H9 (cell line): Measurements from ENCODE around the gene LRP8. TPM values are rescaled to one million over a fixed set of nuclear protein-coding genes. Genes with fewer than 3 reads are reported as not detected.

Experiments
- DNase-seq: peaks from one replicate; pipeline ENCODE4 v3.0.0-alpha.2; 2017
- H2AFZ ChIP-seq: one replicate; pipeline ENCODE4 v1.6.1; 2013; ENCODE audit warnings: mild to moderate bottlenecking, low read length, control low read depth, moderate library complexity
- H2AK5ac ChIP-seq: 2 replicates; pipeline ENCODE4 v1.6.1; 2013; ENCODE audit warnings: low read length, control low read depth, mixed read lengths; ENCODE audit not compliant: insufficient read length
- H2BK120ac ChIP-seq: one replicate; pipeline ENCODE4 v1.6.1; 2013; ENCODE audit warnings: low read depth, mild to moderate bottlenecking, low read length, control low read depth, inconsistent platforms; ENCODE audit not compliant: poor library complexity, severe bottlenecking
- H2BK12ac ChIP-seq: 2 replicates; pipeline ENCODE4 v1.6.1; 2013; ENCODE audit warnings: low read length, control low read depth, mixed read lengths, low read depth; ENCODE audit not compliant: insufficient read length
- H2BK15ac ChIP-seq: 2 replicates; pipeline ENCODE4 v1.6.1; 2013; ENCODE audit warnings: low read depth, low read length, control low read depth
- H2BK20ac ChIP-seq: one replicate; pipeline ENCODE4 v1.6.1; 2013; ENCODE audit warnings: low read depth, mild to moderate bottlenecking, low read length, control low read depth, inconsistent platforms; ENCODE audit not compliant: poor library complexity, severe bottlenecking
- H2BK5ac ChIP-seq: 2 replicates; pipeline ENCODE4 v1.6.1; 2013; ENCODE audit warnings: low read length, control low read depth, mixed read lengths; ENCODE audit not compliant: insufficient read length
- H3K14ac ChIP-seq: 2 replicates; pipeline ENCODE4 v1.6.1; 2013; ENCODE audit warnings: low read length, control low read depth; ENCODE audit not compliant: insufficient read depth
- H3K18ac ChIP-seq: 2 replicates; pipeline ENCODE4 v1.6.1; 2013; ENCODE audit warnings: low read depth, mild to moderate bottlenecking, mixed read lengths, low read length, control low read depth; ENCODE audit not compliant: insufficient read length
- H3K23ac ChIP-seq: 2 replicates; pipeline ENCODE4 v1.6.1; 2013; ENCODE audit warnings: low read length, control low read depth, mixed read lengths, low read depth; ENCODE audit not compliant: insufficient read length
- H3K23me2 ChIP-seq: 2 replicates; pipeline ENCODE4 v1.6.1; 2013; ENCODE audit warnings: low read depth, mild to moderate bottlenecking, mixed read lengths, low read length, control low read depth; ENCODE audit not compliant: insufficient read length, poor library complexity, severe bottlenecking
- H3K27ac ChIP-seq: 2 replicates; pipeline ENCODE4 v1.5.1; 2013; ENCODE audit warnings: low read length, control low read depth, mixed read lengths, low read depth; ENCODE audit not compliant: insufficient read length
- H3K27me3 ChIP-seq: 2 replicates; pipeline ENCODE4 v1.6.1; 2013; ENCODE audit warnings: low read length, control low read depth, inconsistent platforms; ENCODE audit not compliant: insufficient read depth
- H3K4ac ChIP-seq: 2 replicates; pipeline ENCODE4 v1.6.1; 2013; ENCODE audit warnings: low read depth, mild to moderate bottlenecking, control low read depth, inconsistent platforms, low read length, moderate library complexity
- H3K4me1 ChIP-seq: 2 replicates; pipeline ENCODE4 v1.6.1; 2013; ENCODE audit warnings: low read length, control low read depth, inconsistent platforms; ENCODE audit not compliant: insufficient read depth
- H3K4me2 ChIP-seq: 2 replicates; pipeline ENCODE4 v1.6.1; 2013; ENCODE audit warnings: low read length, control low read depth, mixed read lengths; ENCODE audit not compliant: insufficient read length, insufficient read depth
- H3K56ac ChIP-seq: 2 replicates; pipeline ENCODE4 v1.6.1; 2013; ENCODE audit warnings: low read depth, mild to moderate bottlenecking, mixed read lengths, low read length, control low read depth; ENCODE audit not compliant: insufficient read length
- H3K79me1 ChIP-seq: 2 replicates; pipeline ENCODE4 v1.6.1; 2013; ENCODE audit warnings: low read depth, mild to moderate bottlenecking, moderate library complexity, low read length, control low read depth, inconsistent platforms; ENCODE audit not compliant: insufficient read depth, poor library complexity, severe bottlenecking
- H3K79me2 ChIP-seq: 2 replicates; pipeline ENCODE4 v1.6.1; 2013; ENCODE audit warnings: low read length, control low read depth, inconsistent platforms; ENCODE audit not compliant: insufficient read depth
- H3K9ac ChIP-seq: 2 replicates; pipeline ENCODE4 v1.6.1; 2013; ENCODE audit warnings: low read length, control low read depth, mixed read lengths; ENCODE audit not compliant: insufficient read length; ENCODE audit errors: extremely low read depth
- H3K9me3 ChIP-seq: one replicate; pipeline ENCODE4 v1.6.1; 2013; ENCODE audit warnings: low read depth, low read length, inconsistent platforms; ENCODE audit not compliant: control insufficient read depth
- H3T11ph ChIP-seq: one replicate; pipeline ENCODE4 v1.6.1; 2013; ENCODE audit warnings: mild to moderate bottlenecking, low read length, control low read depth, inconsistent platforms
- H4K20me1 ChIP-seq: one replicate; pipeline ENCODE4 v1.6.1; 2013; ENCODE audit not compliant: control insufficient read depth, insufficient read length, insufficient read depth
- H4K5ac ChIP-seq: 2 replicates; pipeline ENCODE4 v1.6.1; 2013; ENCODE audit warnings: low read depth, mild to moderate bottlenecking, mixed read lengths, low read length, control low read depth; ENCODE audit not compliant: insufficient read length
- H4K8ac ChIP-seq: replicated peaks from 2 replicates; pipeline ENCODE4 v1.6.1; 2013; ENCODE audit warnings: low read length, control low read depth, mixed read lengths, low read depth; ENCODE audit not compliant: insufficient read length
- H4K91ac ChIP-seq: 2 replicates; pipeline ENCODE4 v1.6.1; 2013; ENCODE audit warnings: low read depth, mild to moderate bottlenecking, moderate library complexity, mixed read lengths, low read length, control low read depth; ENCODE audit not compliant: insufficient read length
- H3K27ac Mint-ChIP-seq, 3 experiments: 2 replicates in 2 of 3; 3 replicates in 1 of 3; pipeline ENCODE4 v1.8.0; 2020 to 2021; ENCODE audit warnings: mixed read lengths in 3 of 3, mild to moderate bottlenecking in 1 of 3, moderate library complexity in 1 of 3
- H3K27me3 Mint-ChIP-seq: 2 replicates; pipeline ENCODE4 v1.8.0; 2021; ENCODE audit warnings: low read depth, mild to moderate bottlenecking, moderate library complexity, mixed read lengths
- H3K36me3 Mint-ChIP-seq, 3 experiments: 2 replicates in 2 of 3; 3 replicates in 1 of 3; pipeline ENCODE4 v1.8.0; 2020 to 2021; ENCODE audit warnings: low read depth in 3 of 3, mixed read lengths in 3 of 3; ENCODE audit not compliant: insufficient read depth in 1 of 3
- H3K4me1 Mint-ChIP-seq, 2 experiments: 2 replicates each; pipeline ENCODE4 v1.8.0; 2020; ENCODE audit warnings: mixed read lengths in 2 of 2
- H3K4me3 Mint-ChIP-seq, 2 experiments: 2 replicates in 1 of 2; 3 replicates in 1 of 2; pipeline ENCODE4 v1.8.0; 2020 to 2021; ENCODE audit warnings: mild to moderate bottlenecking in 2 of 2, mixed read lengths in 2 of 2, moderate library complexity in 1 of 2
- H3K9me3 Mint-ChIP-seq, 2 experiments: 2 replicates in 1 of 2; 3 replicates in 1 of 2; pipeline ENCODE4 v1.8.0; 2020; ENCODE audit warnings: mild to moderate bottlenecking in 2 of 2, mixed read lengths in 2 of 2, moderate library complexity in 1 of 2
- WGBS: extraction: QIAGEN DNeasy Blood & Tissue Kit; methylation state at CpG from one replicate; pipeline ENCODE4 v1.1.7; 2013; ENCODE audit warnings: missing lambda C conversion rate, low lambda C conversion rate, mixed read lengths; ENCODE audit not compliant: insufficient read length; ENCODE audit errors: extremely low coverage; 5-methylcytosine and 5-hydroxymethylcytosine counted together
- total RNA-seq: library from RNA; stranded (reverse); gene quantifications from 2 replicates; pipeline ENCODE4 v1.2.1, GENCODE V29; 2021
- TF ChIP-seq, protein P1 (sequence below): fragments of 200-600 bp; sonication (generic); conservative IDR thresholded peaks from 3 replicates; pipeline ENCODE4 v1.8.0; 2021; ENCODE audit warnings: antibody characterized with exemption, mild to moderate bottlenecking

The LRP8 gene
- total RNA-seq, 1 experiment from 2014 or later = 78.6 TPM

DNA sequence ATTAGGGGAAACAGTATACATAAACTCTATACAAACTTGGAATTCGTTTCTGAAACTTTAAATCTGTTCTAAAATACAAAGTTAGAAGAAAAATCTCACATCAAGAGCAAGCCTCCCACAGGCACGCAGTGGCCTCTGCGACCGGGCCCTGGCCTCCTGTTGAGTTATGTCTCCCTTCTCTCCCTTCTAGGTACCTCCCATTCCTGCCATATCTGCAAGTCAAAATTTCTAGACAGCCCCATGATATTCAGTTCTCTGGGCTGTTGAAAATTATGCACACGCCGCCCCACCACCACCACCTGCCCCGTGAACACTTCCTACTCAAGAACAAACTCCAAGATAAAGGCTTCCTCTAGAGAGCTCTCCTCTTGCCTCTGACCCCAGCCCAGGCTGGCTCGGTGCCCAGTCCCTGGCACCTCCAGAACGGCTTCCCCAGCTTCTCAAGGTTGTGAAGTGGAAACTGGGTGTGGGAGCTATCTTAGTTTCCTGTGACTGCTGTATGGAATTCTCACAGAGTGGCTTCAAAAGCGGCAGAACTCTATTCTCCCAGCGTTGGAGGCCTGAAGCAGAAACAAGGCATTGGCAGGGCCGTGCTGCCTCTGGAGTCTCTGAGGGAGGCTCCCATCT, 37.7 kb upstream of the LRP8 start:
- no peak overlapping the region for H2BK5ac ChIP-seq
- no peak overlapping the region for H3K4ac ChIP-seq
- H3K9ac ChIP-seq = no peak overlapping the region
- H3K9me3 ChIP-seq = no peaks in the 10 kb centered on the region
- H3T11ph ChIP-seq = no peak overlapping the region
- H3K4me1 ChIP-seq = no peaks in the 10 kb centered on the region
- no peak overlapping the region for H3K23ac ChIP-seq
- H3K36me3 Mint-ChIP-seq = no peaks in the 10 kb centered on the region
- H2BK120ac ChIP-seq = no peak overlapping the region
- no peak overlapping the region for H3K18ac ChIP-seq
- no peaks in the 10 kb centered on the region for H4K20me1 ChIP-seq
- H3K79me1 ChIP-seq = no peaks in the 10 kb centered on the region
- H2AFZ ChIP-seq = no peak overlapping the region
- H3K27me3 ChIP-seq = no peaks in the 10 kb centered on the region
- no peak overlapping the region for H2BK15ac ChIP-seq
- TF ChIP-seq, protein P1, sequence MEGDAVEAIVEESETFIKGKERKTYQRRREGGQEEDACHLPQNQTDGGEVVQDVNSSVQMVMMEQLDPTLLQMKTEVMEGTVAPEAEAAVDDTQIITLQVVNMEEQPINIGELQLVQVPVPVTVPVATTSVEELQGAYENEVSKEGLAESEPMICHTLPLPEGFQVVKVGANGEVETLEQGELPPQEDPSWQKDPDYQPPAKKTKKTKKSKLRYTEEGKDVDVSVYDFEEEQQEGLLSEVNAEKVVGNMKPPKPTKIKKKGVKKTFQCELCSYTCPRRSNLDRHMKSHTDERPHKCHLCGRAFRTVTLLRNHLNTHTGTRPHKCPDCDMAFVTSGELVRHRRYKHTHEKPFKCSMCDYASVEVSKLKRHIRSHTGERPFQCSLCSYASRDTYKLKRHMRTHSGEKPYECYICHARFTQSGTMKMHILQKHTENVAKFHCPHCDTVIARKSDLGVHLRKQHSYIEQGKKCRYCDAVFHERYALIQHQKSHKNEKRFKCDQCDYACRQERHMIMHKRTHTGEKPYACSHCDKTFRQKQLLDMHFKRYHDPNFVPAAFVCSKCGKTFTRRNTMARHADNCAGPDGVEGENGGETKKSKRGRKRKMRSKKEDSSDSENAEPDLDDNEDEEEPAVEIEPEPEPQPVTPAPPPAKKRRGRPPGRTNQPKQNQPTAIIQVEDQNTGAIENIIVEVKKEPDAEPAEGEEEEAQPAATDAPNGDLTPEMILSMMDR = no peak
- peaks cover 33% of the 10 kb centered on the region for H3K27me3 Mint-ChIP-seq
- H3K79me2 ChIP-seq = no peaks in the 10 kb centered on the region
- H3K4me2 ChIP-seq = no peak overlapping the region
- H3K27ac ChIP-seq = no peak overlapping the region
- no peak overlapping the region for H3K56ac ChIP-seq
- peaks cover 13 to 21% of the 10 kb centered on the region in 2 experiments for H3K4me1 Mint-ChIP-seq
- no peak overlapping the region for H4K8ac ChIP-seq
- H3K9me3 Mint-ChIP-seq = no peaks in the 10 kb centered on the region; a peak in 1 of 5 replicates
- no peak overlapping the region for H3K14ac ChIP-seq
- H2BK12ac ChIP-seq = no peak overlapping the region
- no peak overlapping the region for H3K27ac Mint-ChIP-seq
- no peak overlapping the region for H4K91ac ChIP-seq
- H2AK5ac ChIP-seq = no peak overlapping the region
- DNase-seq = peak; percentile 8
- no CpG with 5 or more reads among the region's 12 CpGs for WGBS
- H2BK20ac ChIP-seq = no peak overlapping the region
- no peaks in the 10 kb centered on the region for H3K23me2 ChIP-seq
- no peak overlapping the region for H3K4me3 Mint-ChIP-seq
- no peak overlapping the region for H4K5ac ChIP-seq
